K562 (cell line): ENCODE measurements around the gene ASF1B. TPM values are rescaled to one million over a fixed set of nuclear protein-coding genes. Genes with fewer than 3 reads are reported as not detected.

Source experiments
- BRD9 ChIP-seq: fragments of 450-650 bp; IDR thresholded peaks from 2 replicates; pipeline ENCODE4 v1.6.1; 2018; ENCODE audit warnings: low read depth; ENCODE audit not compliant: partially characterized antibody
- CTBP1 ChIP-seq: fragments of 450-650 bp; IDR thresholded peaks from 2 replicates; pipeline ENCODE4 v1.6.1; 2016; ENCODE audit warnings: borderline replicate concordance
- DIDO1 ChIP-seq: fragments of 450-650 bp; IDR thresholded peaks from 2 replicates; pipeline ENCODE4 v1.6.1; 2016; ENCODE audit warnings: low read depth, missing biosample characterization, missing genetic modification characterization
- EGR1 ChIP-seq: fragments of 450-650 bp; conservative IDR thresholded peaks from 2 replicates; pipeline ENCODE4 v1.6.1; 2017; ENCODE audit warnings: mild to moderate bottlenecking
- ETV1 ChIP-seq: fragments of 450-650 bp; conservative IDR thresholded peaks from 2 replicates; pipeline ENCODE4 v1.6.1; 2016; ENCODE audit warnings: missing genetic modification characterization, control low read depth, low read depth, missing compliant biosample characterization
- HNRNPLL ChIP-seq: fragments of 200-400 bp; formaldehyde crosslinking; IDR thresholded peaks from 2 replicates; pipeline ENCODE4 v1.6.1; 2017; ENCODE audit warnings: low read length, low read depth, mild to moderate bottlenecking; ENCODE audit not compliant: poor library complexity, severe bottlenecking
- KDM5B ChIP-seq: fragments of 200-600 bp; sonication (generic); IDR thresholded peaks from 2 replicates; pipeline ENCODE4 v1.6.1; 2012; ENCODE audit warnings: low read depth, mild to moderate bottlenecking, moderate library complexity, low read length, control low read depth, inconsistent platforms; ENCODE audit not compliant: insufficient replicate concordance
- LCOR ChIP-seq: sonication (generic); formaldehyde crosslinking; IDR thresholded peaks from 2 replicates; pipeline ENCODE4 v1.8.0; 2022; ENCODE audit warnings: mild to moderate bottlenecking, missing genetic modification reagents
- RBBP5 ChIP-seq: fragments of 200-600 bp; sonication (generic); IDR thresholded peaks from 2 replicates; pipeline ENCODE4 v1.6.1; 2012; ENCODE audit warnings: borderline replicate concordance, mild to moderate bottlenecking, low read length, control low read depth, inconsistent platforms; ENCODE audit not compliant: insufficient read depth, poor library complexity, severe bottlenecking
- SIN3A ChIP-seq, 2 experiments: fragments of 150-350 bp in 1 of 2; IDR thresholded peaks; 2 replicates each; pipeline ENCODE4 v1.6.1; 2011 to 2016; ENCODE audit warnings: borderline replicate concordance in 2 of 2, low read depth in 2 of 2, low read length in 2 of 2, mild to moderate bottlenecking in 2 of 2, moderate library complexity in 2 of 2; ENCODE audit not compliant: control insufficient read depth in 1 of 2
- SRF ChIP-seq, 2 experiments: fragments of 250-450, 450-650 bp in 1 of 2; sonication (Bioruptor Pico) in 1 of 2; sonication (generic) in 1 of 2; formaldehyde crosslinking; IDR thresholded peaks; 2 replicates each; pipeline versions ENCODE4 v1.5.0 to v1.5.1; 2020 to 2022; ENCODE audit warnings: mild to moderate bottlenecking in 1 of 2, missing genetic modification reagents in 1 of 2
- TFAP4 ChIP-seq: sonication (generic); formaldehyde crosslinking; IDR thresholded peaks from 2 replicates; pipeline ENCODE4 v1.8.0; 2022; ENCODE audit warnings: missing genetic modification reagents, mild to moderate bottlenecking, moderate library complexity, borderline replicate concordance
- YY1 ChIP-seq, 3 experiments: IDR thresholded peaks; 2 replicates each; pipeline ENCODE4 v1.6.1; 2011; ENCODE audit warnings: low read length in 2 of 3, mild to moderate bottlenecking in 2 of 3, moderate library complexity in 2 of 3, borderline replicate concordance in 1 of 3, control low read depth in 1 of 3, low read depth in 1 of 3; ENCODE audit not compliant: insufficient read depth in 3 of 3, insufficient replicate concordance in 2 of 3, control insufficient read depth in 1 of 3, insufficient read length in 1 of 3; ENCODE audit errors: extremely low read depth in 1 of 3
- ZC3H4 ChIP-seq: sonication (generic); formaldehyde crosslinking; IDR thresholded peaks from 2 replicates; pipeline ENCODE4 v1.9.0; 2021; ENCODE audit warnings: missing genetic modification reagents, borderline replicate concordance
- ZNF431 ChIP-seq: sonication (generic); formaldehyde crosslinking; IDR thresholded peaks from 2 replicates; pipeline ENCODE4 v1.8.0; 2022; ENCODE audit warnings: mild to moderate bottlenecking, missing genetic modification reagents
- ZNF561 ChIP-seq: fragments of 450-650 bp; formaldehyde crosslinking; conservative IDR thresholded peaks from 2 replicates; pipeline ENCODE4 v1.4.0; 2020; ENCODE audit warnings: mild to moderate bottlenecking, moderate library complexity
- ZNF766 ChIP-seq: fragments of 200-800 bp; sonication (Bioruptor generic); conservative IDR thresholded peaks from 2 replicates; pipeline ENCODE4 v1.6.1; 2016; ENCODE audit warnings: missing genetic modification characterization, missing compliant biosample characterization
- ZNF79 ChIP-seq: fragments of 250-450 bp; sonication (Bioruptor Pico); IDR thresholded peaks from 2 replicates; pipeline ENCODE4 v1.4.0; 2020; ENCODE audit warnings: low read depth, mild to moderate bottlenecking, moderate library complexity
- polyA plus RNA-seq, 8 experiments: library from polyadenylated mRNA; depleted of rRNA in 4 of 8; stranded (reverse) in 5 of 8; unstranded in 3 of 8; fragments of >200 nt; fragmentation: Nextera tagmentation in 2 of 8; fragmentation: Illumina TruSeq in 1 of 8; extraction: Ambion mirVana in 2 of 8; extraction: Trizol in 1 of 8; gene quantifications; 2 replicates each; pipeline versions ENCODE4 v1.2.1 to v1.2.3, GENCODE V29; 2011 to 2014; ENCODE audit warnings: inconsistent platforms in 1 of 8, missing spikeins in 1 of 8
- total RNA-seq, 7 experiments: library from RNA; depleted of rRNA in 6 of 7; stranded (reverse); fragments of >200 nt in 6 of 7; fragmentation: Illumina TruSeq in 2 of 7; extraction: Trizol in 2 of 7; gene quantifications; 2 replicates each; pipeline versions ENCODE4 v1.2.1 to v1.2.3, GENCODE V29; 2011 to 2021; ENCODE audit warnings: low replicate concordance in 1 of 7
- TF ChIP-seq, protein P1 (sequence below): fragments of 450-650 bp; IDR thresholded peaks from 2 replicates; pipeline ENCODE4 v1.6.1; 2018; ENCODE audit not compliant: partially characterized antibody

The ASF1B gene
- total and polyA plus RNA-seq, 9 of the 15 experiments (the other 6 are each of a cell fraction or from before 2014, with no cell fraction given), result 6.0 to 69.4 (median 53.3) TPM

DNA sequence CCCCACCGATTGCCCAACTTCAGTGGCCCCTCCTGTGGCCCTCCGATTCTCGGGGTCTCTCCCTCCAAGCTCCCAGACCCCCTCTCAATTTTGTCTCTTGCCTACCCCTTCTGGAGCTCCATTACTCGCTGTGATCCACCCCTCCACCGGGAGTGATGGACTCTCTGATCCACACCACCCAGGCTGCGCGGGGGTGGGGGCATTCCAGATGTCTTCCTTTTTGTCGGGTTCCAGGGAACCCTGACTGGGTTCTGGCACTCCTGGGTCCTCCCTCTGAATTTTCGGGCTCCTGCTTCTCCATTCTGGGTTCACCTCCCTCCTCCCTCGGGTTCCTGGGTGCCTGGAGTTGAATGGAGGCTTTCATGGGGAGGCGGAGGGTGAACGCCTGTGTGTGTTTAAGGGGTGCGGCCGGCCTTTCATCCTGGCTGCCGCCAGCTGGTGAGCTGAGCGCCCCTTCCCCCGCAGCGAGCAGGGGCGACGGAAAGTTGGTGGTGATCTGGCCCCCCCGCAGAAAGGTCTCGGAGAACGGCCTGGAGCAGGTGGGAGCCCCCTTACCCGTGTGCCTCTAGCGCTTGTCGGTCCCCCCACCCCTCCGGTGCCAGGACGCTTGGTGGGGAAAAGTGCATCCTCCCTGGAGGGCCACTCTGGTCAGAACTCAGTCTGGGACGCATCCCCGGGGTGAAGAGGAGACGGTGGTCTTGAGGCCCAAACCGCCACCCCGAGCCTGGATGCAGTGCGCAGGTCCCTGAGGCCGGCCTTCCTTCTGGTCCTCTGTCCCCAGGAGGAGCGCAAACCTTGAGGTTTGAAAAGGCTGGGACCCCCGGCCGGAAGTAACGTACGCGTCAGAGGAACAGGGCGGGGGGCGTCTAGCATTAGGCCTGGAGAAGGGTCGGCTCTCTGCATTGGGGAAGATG lies 62.2 kb downstream of the ASF1B start (continued):
- TF ChIP-seq SRF (CRISPR knock-in tag; IDR thresholded peaks at IDR 0.05) (peak in 1 of 2 experiments; percentile 52; a peak in 1 of 4 replicates), YY1 (IDR thresholded peaks at IDR 0.05; ENCODE audit: borderline replicate concordance in 1 of 3, control insufficient read depth in 1 of 3, extremely low read depth in 1 of 3, insufficient read depth in 3 of 3, insufficient read length in 1 of 3, insufficient replicate concordance in 2 of 3, low read depth in 1 of 3, low read length in 2 of 3) (peak in 1 of 3 experiments; percentile 26), CTBP1 (no peak; the same call in 1 of the 2 replicates), TFAP4 (CRISPR knock-in tag) (peak; percentile 86), RBBP5 (peak; percentile 36), LCOR (CRISPR knock-in tag) (0 out of 2 replicates have a peak, but pooled peaks have one; percentile 18), DIDO1 (no peak), ETV1 (tag) (0 out of 2 replicates have a peak, but pooled peaks have one; percentile 36), SIN3A (IDR thresholded peaks at IDR 0.05; ENCODE audit: borderline replicate concordance in 2 of 2, control insufficient read depth in 1 of 2, low read depth in 2 of 2, low read length in 2 of 2) (peak in 1 of 2 experiments; percentile 21; a peak in 1 of 4 replicates), ZNF431 (CRISPR knock-in tag) (no peak), EGR1 (peak; percentile 71), KDM5B (peak; percentile 12), ZNF79 (CRISPR knock-in tag) (no peak), ZNF561 (CRISPR knock-in tag) (no peak), BRD9 (no peak), HNRNPLL (peak; percentile 85), ZNF766 (CRISPR knock-in tag) (no peak), ZC3H4 (CRISPR knock-in tag) (0 out of 2 replicates have a peak, but pooled peaks have one; percentile 32)
- TF ChIP-seq, protein P1, sequence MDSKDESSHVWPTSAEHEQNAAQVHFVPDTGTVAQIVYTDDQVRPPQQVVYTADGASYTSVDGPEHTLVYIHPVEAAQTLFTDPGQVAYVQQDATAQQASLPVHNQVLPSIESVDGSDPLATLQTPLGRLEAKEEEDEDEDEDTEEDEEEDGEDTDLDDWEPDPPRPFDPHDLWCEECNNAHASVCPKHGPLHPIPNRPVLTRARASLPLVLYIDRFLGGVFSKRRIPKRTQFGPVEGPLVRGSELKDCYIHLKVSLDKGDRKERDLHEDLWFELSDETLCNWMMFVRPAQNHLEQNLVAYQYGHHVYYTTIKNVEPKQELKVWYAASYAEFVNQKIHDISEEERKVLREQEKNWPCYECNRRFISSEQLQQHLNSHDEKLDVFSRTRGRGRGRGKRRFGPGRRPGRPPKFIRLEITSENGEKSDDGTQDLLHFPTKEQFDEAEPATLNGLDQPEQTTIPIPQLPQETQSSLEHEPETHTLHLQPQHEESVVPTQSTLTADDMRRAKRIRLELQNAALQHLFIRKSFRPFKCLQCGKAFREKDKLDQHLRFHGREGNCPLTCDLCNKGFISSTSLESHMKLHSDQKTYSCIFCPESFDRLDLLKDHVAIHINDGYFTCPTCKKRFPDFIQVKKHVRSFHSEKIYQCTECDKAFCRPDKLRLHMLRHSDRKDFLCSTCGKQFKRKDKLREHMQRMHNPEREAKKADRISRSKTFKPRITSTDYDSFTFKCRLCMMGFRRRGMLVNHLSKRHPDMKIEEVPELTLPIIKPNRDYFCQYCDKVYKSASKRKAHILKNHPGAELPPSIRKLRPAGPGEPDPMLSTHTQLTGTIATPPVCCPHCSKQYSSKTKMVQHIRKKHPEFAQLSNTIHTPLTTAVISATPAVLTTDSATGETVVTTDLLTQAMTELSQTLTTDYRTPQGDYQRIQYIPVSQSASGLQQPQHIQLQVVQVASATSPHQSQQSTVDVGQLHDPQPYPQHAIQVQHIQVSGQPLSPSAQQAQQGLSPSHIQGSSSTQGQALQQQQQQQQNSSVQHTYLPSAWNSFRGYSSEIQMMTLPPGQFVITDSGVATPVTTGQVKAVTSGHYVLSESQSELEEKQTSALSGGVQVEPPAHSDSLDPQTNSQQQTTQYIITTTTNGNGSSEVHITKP, result peak; percentile 51
